Activated CD8-positive, alpha-beta T cell treated with anti-CD3 and anti-CD28 coated beads for 36 hours (primary cell): ENCODE results near the gene INPP5F. TPM values are rescaled to one million over a fixed set of nuclear protein-coding genes. Genes with fewer than 3 reads are reported as not detected.

Experiments
- ATAC-seq: fragments of 200-7000 bp; cut with Tn5 transposase; one replicate; pipeline ENCODE4 v1.10.0; 2021; ENCODE audit warnings: mild to moderate bottlenecking, moderate library complexity
- CTCF ChIA-PET: fragments of 350-600 bp; sonication (Branson Sonifier 250); formaldehyde crosslinking; loops from one replicate; lab custom pipeline; 2021; ENCODE audit warnings: antibody characterized with exemption; lab: Charles Lee
- POLR2A ChIA-PET: fragments of 350-600 bp; sonication (Branson Sonifier 250); formaldehyde crosslinking; loops from one replicate; lab custom pipeline; 2021; ENCODE audit warnings: antibody characterized with exemption; lab: Charles Lee
- DNase-seq: peaks from one replicate; pipeline ENCODE4 v3.0.0-alpha.2; 2020
- H3K27ac Mint-ChIP-seq: one replicate; pipeline ENCODE4 v1.8.0; 2021; ENCODE audit warnings: mild to moderate bottlenecking, mixed read lengths
- H3K27me3 Mint-ChIP-seq: one replicate; pipeline ENCODE4 v1.8.0; 2021; ENCODE audit warnings: mixed read lengths
- H3K36me3 Mint-ChIP-seq: one replicate; pipeline ENCODE4 v1.8.0; 2021; ENCODE audit warnings: low read depth, mixed read lengths
- H3K4me1 Mint-ChIP-seq: one replicate; pipeline ENCODE4 v1.8.0; 2021; ENCODE audit warnings: low read depth, mixed read lengths
- H3K4me3 Mint-ChIP-seq: one replicate; pipeline ENCODE4 v1.8.0; 2021; ENCODE audit warnings: mild to moderate bottlenecking, moderate library complexity, mixed read lengths
- H3K9me3 Mint-ChIP-seq: one replicate; pipeline ENCODE4 v1.8.0; 2021; ENCODE audit warnings: mixed read lengths
- CTCF ChIP-seq: fragments of 200-600 bp; IDR thresholded peaks from one replicate; pipeline ENCODE4 v1.8.0; 2022; ENCODE audit warnings: antibody characterized with exemption, mild to moderate bottlenecking
- intact Hi-C: fragments of 100-400 bp; cut with micrococcal nuclease; formaldehyde crosslinking; loops from one replicate; pipeline ENCODE4 v1.10.0; 2022
- total RNA-seq, 2 experiments: library from RNA; stranded (reverse); gene quantifications; one replicate each; pipeline ENCODE4 v1.2.3, GENCODE V29; 2021

The INPP5F gene
- total RNA-seq, 2 experiments from 2014 or later, result 10.7 TPM

- intact Hi-C loops, result no loop called here
- no peak overlapping the region for H3K27ac Mint-ChIP-seq
- H3K4me1 Mint-ChIP-seq, result peaks cover 7% of the 10 kb centered on the region
- no peaks in the 10 kb centered on the region for H3K27me3 Mint-ChIP-seq
- DNase-seq (no peak), ATAC-seq (no peak)
- H3K36me3 Mint-ChIP-seq, result no peaks in the 10 kb centered on the region
- H3K9me3 Mint-ChIP-seq, result no peaks in the 10 kb centered on the region
- no peak overlapping the region for H3K4me3 Mint-ChIP-seq
- ChIA-PET CTCF (no interaction called here), POLR2A (no interaction called here)
- no peak for TF ChIP-seq CTCF
Observed at GRCh38 chr10:119777686-119778085, 51.8 kb downstream of the INPP5F start.

- no peak overlapping the region for H3K27ac Mint-ChIP-seq
- H3K4me1 Mint-ChIP-seq, result peaks cover 17% of the 10 kb centered on the region
- H3K4me3 Mint-ChIP-seq, result no peak overlapping the region
- CTCF ChIA-PET, result no interaction called here
- no peaks in the 10 kb centered on the region for H3K9me3 Mint-ChIP-seq
- intact Hi-C loops, result no loop called here
- POLR2A ChIA-PET, result no interaction called here
- TF ChIP-seq CTCF, result no peak
- ATAC-seq (no peak), DNase-seq (no peak)
- H3K36me3 Mint-ChIP-seq, result no peaks in the 10 kb centered on the region
- no peaks in the 10 kb centered on the region for H3K27me3 Mint-ChIP-seq
Observed at GRCh38 chr10:119778776-119779445, 53.1 kb downstream of the INPP5F start.

- no peaks in the 10 kb centered on the region for H3K9me3 Mint-ChIP-seq
- no peak for DNase-seq
- ChIA-PET POLR2A (interaction anchor here (0.6 kb wide), 1 partner anchor 105 kb away, joined by 3 read pairs; no protein-coding TSS in a partner anchor), CTCF (no interaction called here)
- TF ChIP-seq CTCF, result no peak
- H3K27me3 Mint-ChIP-seq, result no peaks in the 10 kb centered on the region
- H3K27ac Mint-ChIP-seq, result no peak overlapping the region
- H3K4me3 Mint-ChIP-seq, result no peak overlapping the region
- no peak for ATAC-seq
- H3K4me1 Mint-ChIP-seq, result peaks cover 26% of the 10 kb centered on the region
- intact Hi-C loops, result no loop called here
- no peaks in the 10 kb centered on the region for H3K36me3 Mint-ChIP-seq
Observed at GRCh38 chr10:119780879-119781480, 55.1 kb downstream of the INPP5F start.

GRCh38 chr10:119781498-119781897, 55.6 kb downstream of the INPP5F start:
- no peaks in the 10 kb centered on the region for H3K27me3 Mint-ChIP-seq
- no peak overlapping the region for H3K27ac Mint-ChIP-seq
- no peaks in the 10 kb centered on the region for H3K9me3 Mint-ChIP-seq
- ATAC-seq (no peak), DNase-seq (no peak)
- ChIA-PET CTCF (interaction anchor here (1.0 to 1.3 kb wide), 2 partner anchors 31 to 95 kb away, joined by 4 to 5 read pairs; no protein-coding TSS in a partner anchor), POLR2A (interaction anchor here (0.6 to 0.7 kb wide), 2 partner anchors 55 to 105 kb away, joined by 3 read pairs; partner anchors contain the start of gene INPP5F)
- no peak for TF ChIP-seq CTCF
- no peaks in the 10 kb centered on the region for H3K36me3 Mint-ChIP-seq
- H3K4me1 Mint-ChIP-seq, result peaks cover 26% of the 10 kb centered on the region
- no peak overlapping the region for H3K4me3 Mint-ChIP-seq
- intact Hi-C loops, result no loop called here
